PFSK-1 (cell line): ENCODE results near the gene BRCA2.

Source experiments
- POLR2AphosphoS5 ChIP-seq: IDR thresholded peaks from 2 replicates; pipeline ENCODE4 v1.6.1; 2012; ENCODE audit warnings: low read depth, mild to moderate bottlenecking, control low read depth, low read length, moderate library complexity
- TAF1 ChIP-seq: IDR thresholded peaks from 2 replicates; pipeline ENCODE4 v1.6.1; 2012; ENCODE audit warnings: low read length, control low read depth, borderline replicate concordance; ENCODE audit not compliant: insufficient read depth

DNA sequence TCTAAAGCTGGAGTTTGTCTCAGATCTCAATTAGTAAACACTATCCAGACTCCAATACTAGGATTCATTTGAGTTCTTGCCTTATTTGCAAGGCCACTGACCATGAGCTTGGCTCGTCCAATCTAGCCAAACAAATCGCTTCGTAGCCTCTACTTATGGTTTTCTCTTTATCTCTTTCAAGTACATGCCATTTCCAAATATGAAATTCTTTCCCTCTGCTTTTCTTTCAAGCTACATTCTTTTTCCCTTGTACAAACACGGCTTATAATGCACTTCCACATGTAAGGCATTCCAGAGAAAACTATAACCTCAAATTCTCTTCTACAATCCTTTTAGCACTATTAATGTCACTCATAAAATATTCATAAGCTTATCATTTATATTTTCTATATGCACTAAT, 123.6 kb downstream of the BRCA2 start:
- TF ChIP-seq POLR2AphosphoS5 = no peak
- no peak for TF ChIP-seq TAF1
